BE2C (cell line): ENCODE data around the gene IFIT5. TPM values are rescaled to one million over a fixed set of nuclear protein-coding genes. Genes with fewer than 3 reads are reported as not detected.
A peak's percentile ranks its signal among the peaks of the same experiment; 100 is the strongest.

Experiments used
- DNase-seq: peaks from one replicate; pipeline ENCODE4 v3.0.0-alpha.2; 2020
- H3K27me3 ChIP-seq: fragments of 250-450 bp; sonication (Bioruptor Pico); 2 replicates; pipeline ENCODE4 v1.5.1; 2020; ENCODE audit warnings: mild to moderate bottlenecking
- H3K36me3 ChIP-seq: fragments of 250-450 bp; sonication (Bioruptor Pico); 2 replicates; pipeline ENCODE4 v1.5.1; 2020; ENCODE audit warnings: mild to moderate bottlenecking
- H3K4me1 ChIP-seq: fragments of 250-450 bp; sonication (Bioruptor Pico); 2 replicates; pipeline ENCODE4 v1.5.1; 2020
- H3K4me3 ChIP-seq: 2 replicates; pipeline ENCODE4 v1.5.1; 2011; ENCODE audit warnings: low read depth, low read length
- H3K9me3 ChIP-seq: fragments of 250-450 bp; sonication (Bioruptor Pico); 2 replicates; pipeline ENCODE4 v1.5.1; 2020
- CTCF ChIP-seq: IDR thresholded peaks from 2 replicates; pipeline ENCODE4 v1.5.1; 2012; ENCODE audit warnings: mild to moderate bottlenecking, low read depth, low read length
- polyA plus RNA-seq: library from polyadenylated mRNA; unstranded; fragments of >200 nt; gene quantifications from one replicate; pipeline ENCODE4 v1.2.1, GENCODE V29; 2012; ENCODE audit warnings: low read depth, missing spikeins; ENCODE audit not compliant: insufficient read length, insufficient read depth

The IFIT5 gene
- polyA plus RNA-seq = 11.6 TPM

GRCh38 chr10:89414146-89414878, at the start of gene IFIT5:
Gene IFIT5 (plus strand): TSS chr10:89414568. CDS start chr10:89414799, 231 bp downstream.
- H3K9me3 ChIP-seq = no peaks in the 10 kb centered on the region
- peak; percentile 78 for DNase-seq
- TF ChIP-seq CTCF = no peak
- H3K27me3 ChIP-seq = no peaks in the 10 kb centered on the region
- H3K36me3 ChIP-seq = peaks cover 11% of the 10 kb centered on the region; the same call in 1 of the 2 replicates
- H3K4me1 ChIP-seq = no peaks in the 10 kb centered on the region
- peak within 1 kb of the TSS; percentile 75 for H3K4me3 ChIP-seq

- DNase-seq = no peak
- no peak for TF ChIP-seq CTCF
- Histone ChIP-seq H3K27me3 (no peaks in the 10 kb centered on the region), H3K36me3 (no peaks in the 10 kb centered on the region), H3K4me1 (no peaks in the 10 kb centered on the region), H3K4me3 (no peak overlapping the region), H3K9me3 (no peaks in the 10 kb centered on the region)
Measured at GRCh38 chr10:89367529-89367928, 46.8 kb upstream of the IFIT5 start.

- no peak for TF ChIP-seq CTCF
- Histone ChIP-seq H3K36me3 (no peaks in the 10 kb centered on the region), H3K4me1 (no peaks in the 10 kb centered on the region), H3K27me3 (no peaks in the 10 kb centered on the region), H3K9me3 (no peaks in the 10 kb centered on the region), H3K4me3 (no peak overlapping the region)
- no peak for DNase-seq
Measured at GRCh38 chr10:89368129-89368528, 46.2 kb upstream of the IFIT5 start.

- peak; percentile 47 for TF ChIP-seq CTCF
- Histone ChIP-seq H3K4me1 (peaks cover 7% of the 10 kb centered on the region), H3K4me3 (no peak overlapping the region), H3K36me3 (no peaks in the 10 kb centered on the region), H3K9me3 (no peaks in the 10 kb centered on the region), H3K27me3 (no peaks in the 10 kb centered on the region)
- no peak for DNase-seq
Measured at GRCh38 chr10:89369156-89370105, 44.9 kb upstream of the IFIT5 start.

- Histone ChIP-seq H3K36me3 (no peaks in the 10 kb centered on the region), H3K4me1 (peaks cover 14% of the 10 kb centered on the region), H3K4me3 (no peak overlapping the region), H3K27me3 (no peaks in the 10 kb centered on the region), H3K9me3 (no peaks in the 10 kb centered on the region)
- DNase-seq = no peak
- TF ChIP-seq CTCF = no peak
Measured at GRCh38 chr10:89371079-89371478, 43.3 kb upstream of the IFIT5 start.
